GM18873 (cell line): ENCODE measurements around the gene ESYT3.

Source experiments
- ATAC-seq: cut with Tn5 transposase; IDR thresholded peaks from one replicate; pipeline ENCODE4 v1.9.1; 2021; ENCODE audit warnings: mild to moderate bottlenecking, moderate library complexity, moderate number of reproducible peaks; ENCODE audit not compliant: unreplicated experiment, low FRiP score

Gene ESYT3

GRCh38 chr3:138434276-138434874, at the start of gene ESYT3:
Gene ESYT3, plus strand, starts transcription at chr3:138434616. Its CDS starts 183 bp downstream, at chr3:138434799.
- ATAC-seq: no peak

- no peak for ATAC-seq
Measured at GRCh38 chr3:138384976-138385375, 49.4 kb upstream of the ESYT3 start.

GRCh38 chr3:138389144-138389601, 45.2 kb upstream of the ESYT3 start:
- ATAC-seq: no peak

- ATAC-seq: no peak
Measured at GRCh38 chr3:138389841-138390581, 44.4 kb upstream of the ESYT3 start.

GRCh38 chr3:138390582-138390932, 43.9 kb upstream of the ESYT3 start:
- no peak for ATAC-seq

GRCh38 chr3:138394156-138394555, 40.3 kb upstream of the ESYT3 start:
- ATAC-seq: no peak

- ATAC-seq: no peak
Measured at GRCh38 chr3:138394686-138395085, 39.7 kb upstream of the ESYT3 start.

GRCh38 chr3:138395865-138396751, 38.3 kb upstream of the ESYT3 start:
- ATAC-seq: no peak

- no peak for ATAC-seq
Measured at GRCh38 chr3:138396752-138397410, 37.5 kb upstream of the ESYT3 start.

- no peak for ATAC-seq
Measured at GRCh38 chr3:138397983-138398382, 36.4 kb upstream of the ESYT3 start.

- ATAC-seq: no peak
Measured at GRCh38 chr3:138398791-138399575, 35.4 kb upstream of the ESYT3 start.

- no peak for ATAC-seq
Measured at GRCh38 chr3:138399766-138400165, 34.6 kb upstream of the ESYT3 start.

GRCh38 chr3:138400651-138401070, 33.8 kb upstream of the ESYT3 start:
- ATAC-seq: no peak

- ATAC-seq: no peak
Measured at GRCh38 chr3:138401834-138402233, 32.6 kb upstream of the ESYT3 start.

- no peak for ATAC-seq
Measured at GRCh38 chr3:138404121-138404520, 30.3 kb upstream of the ESYT3 start.

- ATAC-seq: no peak
Measured at GRCh38 chr3:138405001-138405400, 29.4 kb upstream of the ESYT3 start.

- ATAC-seq: no peak
Measured at GRCh38 chr3:138405486-138405885, 28.9 kb upstream of the ESYT3 start.

- no peak for ATAC-seq
Measured at GRCh38 chr3:138406606-138407005, 27.8 kb upstream of the ESYT3 start.

- ATAC-seq: no peak
Measured at GRCh38 chr3:138407236-138407907, 27.0 kb upstream of the ESYT3 start.
